Cardiac muscle cell (in vitro differentiated cells and primary cell): ENCODE results near the gene CCDC169. TPM values are rescaled to one million over a fixed set of nuclear protein-coding genes. Genes with fewer than 3 reads are reported as not detected.

Experiments
- DNase-seq, 2 donors: peaks; one replicate each; pipeline versions ENCODE4 v3.0.0 to v3.0.0-alpha.2; 2010 to 2017; ENCODE audit warnings: low read depth in 1 of 2, low spot score in 1 of 2
- H3K27ac ChIP-seq: fragments of 200-600 bp; sonication (generic); 2 replicates; pipeline ENCODE4 v1.5.1; 2016
- H3K27me3 ChIP-seq: fragments of 200-600 bp; sonication (generic); 2 replicates; pipeline ENCODE4 v1.6.0; 2016; ENCODE audit warnings: control low read depth
- H3K36me3 ChIP-seq: fragments of 200-600 bp; sonication (generic); 2 replicates; pipeline ENCODE4 v1.5.1; 2016; ENCODE audit warnings: control low read depth
- H3K4me1 ChIP-seq: fragments of 200-600 bp; sonication (generic); 2 replicates; pipeline ENCODE4 v1.8.1; 2017; ENCODE audit warnings: low read depth, mild to moderate bottlenecking, mixed run types
- H3K4me3 ChIP-seq: fragments of 200-600 bp; sonication (generic); 2 replicates; pipeline ENCODE4 v1.5.1; 2016; ENCODE audit warnings: mild to moderate bottlenecking
- H3K9me3 ChIP-seq: fragments of 200-600 bp; sonication (generic); 2 replicates; pipeline ENCODE4 v1.5.1; 2017; ENCODE audit warnings: low read depth, mild to moderate bottlenecking, control low read depth
- polyA plus RNA-seq: library from polyadenylated mRNA; unstranded; fragments of >200 nt; fragmentation: Nextera tagmentation; extraction: Ambion mirVana; gene quantifications from 2 replicates; pipeline ENCODE4 v1.2.1, GENCODE V29; 2016
- total RNA-seq: library from RNA; depleted of rRNA; stranded (reverse); fragments of >200 nt; gene quantifications from 2 replicates; pipeline ENCODE4 v1.2.3, GENCODE V29; 2016
- TF ChIP-seq, protein P1 (sequence below): IDR thresholded peaks from 2 replicates; pipeline ENCODE4 v1.5.1; 2012; ENCODE audit warnings: low read depth, mild to moderate bottlenecking, low read length

CCDC169 gene
- total and polyA plus RNA-seq, 2 experiments from 2014 or later: 6.9 TPM

DNA sequence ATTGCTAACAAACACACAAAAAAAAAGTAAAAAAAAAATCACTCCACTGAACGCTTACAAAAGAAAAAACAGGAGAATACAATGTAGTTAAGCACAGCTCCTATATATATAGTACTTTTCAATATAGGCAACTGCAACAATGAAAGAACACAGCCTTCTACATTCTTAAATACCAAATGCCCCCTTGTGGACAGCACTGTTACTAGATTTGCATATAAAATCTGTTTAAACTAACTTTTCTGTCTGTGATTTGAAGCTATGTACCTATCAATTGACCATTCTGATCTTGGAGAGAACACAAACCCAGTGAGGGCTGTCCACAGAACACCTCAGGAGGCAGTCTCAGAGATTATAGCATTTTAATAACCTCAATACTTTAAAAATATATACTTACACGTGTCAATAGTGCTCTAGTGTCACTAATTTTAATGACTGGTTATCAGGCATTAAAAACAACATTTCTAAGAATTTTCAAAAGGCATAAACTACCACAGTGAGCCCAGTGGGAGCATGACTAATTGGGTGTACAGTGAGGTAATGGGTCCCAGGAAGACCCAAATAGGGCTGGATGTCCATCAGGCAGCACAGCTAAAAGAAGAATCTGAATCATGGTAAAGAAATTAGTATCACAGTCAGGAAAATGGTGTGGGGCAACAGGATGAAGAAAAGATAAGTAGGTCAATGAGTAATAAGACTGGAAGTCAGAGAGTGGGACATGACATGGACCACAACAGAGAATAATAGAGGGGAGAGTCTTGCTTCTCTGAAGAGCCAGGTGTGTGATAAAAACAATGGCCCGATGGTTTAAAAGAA, 22.2 kb downstream of the CCDC169 start:
- H3K27ac ChIP-seq: no peak overlapping the region
- no peaks in the 10 kb centered on the region for H3K27me3 ChIP-seq
- DNase-seq: peak; percentile 71 to 88
- TF ChIP-seq, protein P1, sequence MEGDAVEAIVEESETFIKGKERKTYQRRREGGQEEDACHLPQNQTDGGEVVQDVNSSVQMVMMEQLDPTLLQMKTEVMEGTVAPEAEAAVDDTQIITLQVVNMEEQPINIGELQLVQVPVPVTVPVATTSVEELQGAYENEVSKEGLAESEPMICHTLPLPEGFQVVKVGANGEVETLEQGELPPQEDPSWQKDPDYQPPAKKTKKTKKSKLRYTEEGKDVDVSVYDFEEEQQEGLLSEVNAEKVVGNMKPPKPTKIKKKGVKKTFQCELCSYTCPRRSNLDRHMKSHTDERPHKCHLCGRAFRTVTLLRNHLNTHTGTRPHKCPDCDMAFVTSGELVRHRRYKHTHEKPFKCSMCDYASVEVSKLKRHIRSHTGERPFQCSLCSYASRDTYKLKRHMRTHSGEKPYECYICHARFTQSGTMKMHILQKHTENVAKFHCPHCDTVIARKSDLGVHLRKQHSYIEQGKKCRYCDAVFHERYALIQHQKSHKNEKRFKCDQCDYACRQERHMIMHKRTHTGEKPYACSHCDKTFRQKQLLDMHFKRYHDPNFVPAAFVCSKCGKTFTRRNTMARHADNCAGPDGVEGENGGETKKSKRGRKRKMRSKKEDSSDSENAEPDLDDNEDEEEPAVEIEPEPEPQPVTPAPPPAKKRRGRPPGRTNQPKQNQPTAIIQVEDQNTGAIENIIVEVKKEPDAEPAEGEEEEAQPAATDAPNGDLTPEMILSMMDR: peak; percentile 60
- no peaks in the 10 kb centered on the region for H3K36me3 ChIP-seq
- no peaks in the 10 kb centered on the region for H3K4me1 ChIP-seq
- no peaks in the 10 kb centered on the region for H3K9me3 ChIP-seq
- no peak overlapping the region for H3K4me3 ChIP-seq

DNA sequence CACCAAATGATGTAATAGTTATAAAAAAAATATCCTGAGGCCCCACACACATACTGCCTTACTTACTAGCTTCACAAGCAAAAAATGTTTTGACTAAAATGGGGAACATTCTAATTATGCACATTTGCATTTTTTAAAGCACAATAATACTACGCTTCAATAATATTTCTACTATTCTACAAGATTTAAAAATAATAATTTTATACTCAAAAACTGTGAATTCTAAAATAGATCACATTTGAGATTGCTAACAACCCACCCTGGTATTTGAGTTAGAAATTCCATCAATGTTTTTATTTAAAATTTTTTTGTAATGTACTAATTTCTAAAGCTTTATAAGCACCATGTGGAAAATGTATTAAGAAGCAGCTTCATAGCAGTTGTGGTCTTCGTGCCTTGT, 24.2 kb downstream of the CCDC169 start:
- Histone ChIP-seq H3K4me3 (no peak overlapping the region), H3K36me3 (no peaks in the 10 kb centered on the region), H3K27ac (no peak overlapping the region), H3K4me1 (no peaks in the 10 kb centered on the region), H3K9me3 (no peaks in the 10 kb centered on the region), H3K27me3 (no peaks in the 10 kb centered on the region)
- TF ChIP-seq, protein P1: no peak
- no peak for DNase-seq

DNA sequence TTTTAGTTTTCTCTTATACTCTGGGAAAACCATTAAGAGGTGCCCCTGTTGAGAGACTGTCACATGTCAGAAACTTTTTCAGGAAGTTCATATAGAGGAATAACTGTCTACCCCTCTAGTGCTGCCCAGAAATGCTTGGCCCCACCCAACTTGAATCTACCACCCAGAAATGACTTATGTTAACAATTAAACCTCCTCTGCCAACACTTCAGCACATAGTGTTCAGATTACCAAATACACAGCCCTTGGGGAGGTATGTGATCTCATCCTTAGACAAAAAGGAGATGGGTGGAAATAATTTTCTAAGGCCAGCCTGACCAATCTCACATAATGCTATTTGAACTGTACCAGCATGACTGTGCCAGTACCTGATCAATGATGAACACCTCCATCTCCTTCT, 35.6 kb downstream of the CCDC169 start:
- Histone ChIP-seq H3K4me1 (no peaks in the 10 kb centered on the region), H3K27ac (no peak overlapping the region), H3K27me3 (no peaks in the 10 kb centered on the region), H3K36me3 (no peaks in the 10 kb centered on the region), H3K9me3 (no peaks in the 10 kb centered on the region), H3K4me3 (no peak overlapping the region)
- DNase-seq: peak in 1 of 2 donors; percentile 21
- TF ChIP-seq, protein P1: no peak

DNA sequence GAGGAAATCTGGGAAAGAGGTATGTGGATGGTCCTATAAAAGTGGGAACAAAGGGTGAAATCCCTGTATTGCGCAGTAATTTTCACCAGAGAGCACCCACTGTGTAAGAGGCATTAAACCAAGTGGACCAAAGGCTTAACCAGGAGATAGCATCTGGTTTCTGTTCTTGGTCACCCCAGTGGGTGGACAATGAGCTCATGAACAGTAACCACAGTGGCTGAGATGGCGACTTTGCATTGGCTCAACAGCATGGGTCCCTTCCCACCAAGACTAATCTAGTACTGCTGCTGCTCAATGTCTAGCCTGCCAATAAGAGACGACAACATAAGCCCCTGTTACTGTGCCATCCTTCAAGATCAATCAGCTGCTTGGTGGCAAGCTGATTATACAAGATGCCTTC, 36.6 kb downstream of the CCDC169 start:
- Histone ChIP-seq H3K27me3 (no peaks in the 10 kb centered on the region), H3K4me3 (no peak overlapping the region), H3K27ac (no peak overlapping the region), H3K36me3 (no peaks in the 10 kb centered on the region), H3K4me1 (no peaks in the 10 kb centered on the region), H3K9me3 (no peaks in the 10 kb centered on the region)
- TF ChIP-seq, protein P1: no peak
- DNase-seq: no peak

DNA sequence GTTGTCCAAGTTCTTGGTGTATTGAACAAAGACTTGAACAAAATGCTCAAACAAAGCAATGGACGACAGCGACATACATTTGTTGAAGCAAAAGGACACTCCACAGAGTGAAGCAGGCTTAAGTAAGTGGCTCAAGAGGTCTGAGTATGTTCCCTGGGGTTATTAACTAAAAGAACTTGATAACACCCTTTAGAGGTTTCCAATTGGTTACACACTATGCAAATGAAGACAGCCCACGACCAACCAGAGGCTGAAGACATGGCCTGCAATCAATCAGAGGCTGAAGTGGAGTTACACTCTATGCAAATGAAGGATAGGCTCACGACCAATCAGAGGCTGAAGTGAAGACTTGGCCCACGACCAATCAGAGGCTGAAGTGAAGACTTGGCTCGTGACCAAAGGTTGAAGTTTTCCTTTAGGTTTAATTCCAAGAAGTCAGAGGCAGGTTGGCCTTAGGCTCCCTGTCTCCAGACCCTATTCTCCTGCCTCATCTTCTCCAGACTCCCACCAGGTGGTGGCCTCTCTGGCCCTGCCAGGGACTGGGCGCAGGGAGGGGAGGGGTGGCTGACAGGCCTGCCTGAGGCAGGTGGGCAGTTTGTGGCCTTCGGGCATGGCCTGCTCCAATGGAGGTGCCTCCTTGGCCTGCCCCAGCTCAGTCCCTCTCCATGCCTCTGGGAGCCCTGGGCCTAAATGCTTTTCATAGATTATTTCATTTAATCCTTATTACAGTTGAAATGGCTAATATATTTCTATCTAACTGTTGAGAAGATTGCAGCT, 38.1 kb downstream of the CCDC169 start:
- Histone ChIP-seq H3K4me3 (no peak overlapping the region), H3K4me1 (no peaks in the 10 kb centered on the region), H3K27me3 (no peaks in the 10 kb centered on the region), H3K36me3 (no peaks in the 10 kb centered on the region), H3K27ac (no peak overlapping the region), H3K9me3 (no peaks in the 10 kb centered on the region)
- no peak for DNase-seq
- TF ChIP-seq, protein P1: no peak
